IMR-90 (cell line): Measurements from ENCODE around the gene ZNRD2. TPM values are rescaled to one million over a fixed set of nuclear protein-coding genes. Genes with fewer than 3 reads are reported as not detected.

Source experiments
- ATAC-seq: fragments of 200-7000 bp; cut with Tn5 transposase; 2 replicates; pipeline ENCODE4 v1.9.1; 2020; ENCODE audit warnings: low read depth, mild to moderate bottlenecking, moderate library complexity
- BruUV-seq: library from RNA; stranded (reverse); fragments of 400-500 nt; replicated peaks from 2 replicates; lab custom pipeline; 2021; lab: Mats Ljungman, UMichigan
- CTCF ChIA-PET: fragments of 300-600 bp; formaldehyde crosslinking; extraction: SDS; loops from one replicate; lab custom pipeline; 2021; ENCODE audit warnings: antibody characterized with exemption; lab: Yijun Ruan, JAX
- POLR2A ChIA-PET: fragments of 300-600 bp; sonication (Branson Sonifier 250); formaldehyde crosslinking; loops from one replicate; lab custom pipeline; 2022; ENCODE audit warnings: antibody characterized with exemption; ENCODE audit not compliant: unreplicated experiment; lab: Charles Lee
- DNase-seq: peaks from one replicate; pipeline ENCODE4 v3.0.0; 2013
- H2AFZ ChIP-seq: replicated peaks from 2 replicates; pipeline ENCODE3; 2013; ENCODE audit warnings: low read length, mild to moderate bottlenecking; ENCODE audit not compliant: poor library complexity
- H2AK5ac ChIP-seq: 2 replicates; pipeline ENCODE4 v1.6.1; 2013; ENCODE audit warnings: low read depth, low read length, inconsistent platforms
- H2AK9ac ChIP-seq: replicated peaks from 2 replicates; pipeline ENCODE3; 2013; ENCODE audit warnings: mild to moderate bottlenecking, low read depth, low read length, moderate library complexity; ENCODE audit not compliant: poor library complexity
- H2BK120ac ChIP-seq: 2 replicates; pipeline ENCODE4 v1.6.1; 2013; ENCODE audit warnings: low read depth, low read length, inconsistent platforms
- H2BK15ac ChIP-seq: 3 replicates; pipeline ENCODE4 v1.6.1; 2013; ENCODE audit warnings: low read depth, low read length, inconsistent platforms
- H2BK20ac ChIP-seq: 2 replicates; pipeline ENCODE4 v1.6.1; 2013; ENCODE audit warnings: low read depth, mild to moderate bottlenecking, inconsistent platforms, low read length, moderate library complexity
- H2BK5ac ChIP-seq: 2 replicates; pipeline ENCODE4 v1.6.1; 2013; ENCODE audit warnings: mild to moderate bottlenecking, low read depth, low read length, inconsistent platforms; ENCODE audit not compliant: poor library complexity, severe bottlenecking
- H3K14ac ChIP-seq: replicated peaks from 2 replicates; pipeline ENCODE4 v1.6.1; 2013; ENCODE audit warnings: low read depth, low read length, inconsistent platforms
- H3K18ac ChIP-seq: 2 replicates; pipeline ENCODE4 v1.6.1; 2013; ENCODE audit warnings: low read depth, low read length, control low read depth
- H3K23ac ChIP-seq: 2 replicates; pipeline ENCODE4 v1.6.1; 2013; ENCODE audit warnings: low read depth, low read length, inconsistent platforms
- H3K27ac ChIP-seq: 2 replicates; pipeline ENCODE4 v1.5.1; 2013; ENCODE audit warnings: mild to moderate bottlenecking, control low read depth, low read length; ENCODE audit not compliant: insufficient read depth
- H3K27me3 ChIP-seq: 2 replicates; pipeline ENCODE4 v1.6.1; 2013; ENCODE audit warnings: low read length; ENCODE audit not compliant: control insufficient read depth, insufficient read depth
- H3K36me3 ChIP-seq: 2 replicates; pipeline ENCODE4 v1.6.1; 2013; ENCODE audit warnings: low read length, mixed read lengths; ENCODE audit not compliant: control insufficient read depth, insufficient read depth
- H3K4ac ChIP-seq: 2 replicates; pipeline ENCODE4 v1.6.1; 2013; ENCODE audit warnings: low read depth, low read length, inconsistent platforms
- H3K4me1 ChIP-seq: 2 replicates; pipeline ENCODE4 v1.6.1; 2013; ENCODE audit warnings: low read length, mixed read lengths; ENCODE audit not compliant: control insufficient read depth, insufficient read depth
- H3K4me2 ChIP-seq: 2 replicates; pipeline ENCODE4 v1.6.1; 2013; ENCODE audit warnings: low read depth, mild to moderate bottlenecking, control low read depth, low read length, moderate library complexity
- H3K4me3 ChIP-seq: 2 replicates; pipeline ENCODE4 v1.5.1; 2013; ENCODE audit warnings: low read depth, mild to moderate bottlenecking, control low read depth, low read length, moderate library complexity; ENCODE audit not compliant: insufficient read depth
- H3K56ac ChIP-seq: 2 replicates; pipeline ENCODE4 v1.6.1; 2013; ENCODE audit warnings: low read length, inconsistent platforms; ENCODE audit not compliant: insufficient read depth; ENCODE audit errors: extremely low read depth
- H3K79me1 ChIP-seq, 2 experiments: 2 replicates each; pipeline ENCODE4 v1.6.1; 2013; ENCODE audit warnings: low read length in 2 of 2, inconsistent platforms in 1 of 2, low read depth in 1 of 2
- H3K9ac ChIP-seq: 2 replicates; pipeline ENCODE4 v1.6.1; 2013; ENCODE audit warnings: low read depth, low read length, control low read depth
- H3K9me1 ChIP-seq: 2 replicates; pipeline ENCODE4 v1.6.1; 2013; ENCODE audit warnings: low read length, inconsistent platforms; ENCODE audit not compliant: insufficient read depth
- H3K9me3 ChIP-seq: 2 replicates; pipeline ENCODE4 v1.6.1; 2013; ENCODE audit warnings: low read length; ENCODE audit not compliant: control insufficient read depth, insufficient read depth
- H4K20me1 ChIP-seq: 2 replicates; pipeline ENCODE4 v1.6.1; 2013; ENCODE audit warnings: low read length, inconsistent platforms; ENCODE audit not compliant: insufficient read depth
- H4K5ac ChIP-seq: 2 replicates; pipeline ENCODE4 v1.6.1; 2013; ENCODE audit warnings: mild to moderate bottlenecking, low read depth, low read length, control low read depth
- H4K8ac ChIP-seq, 2 experiments: 2 replicates each; pipeline ENCODE4 v1.6.1; 2013; ENCODE audit warnings: low read depth in 2 of 2, low read length in 2 of 2, control low read depth in 1 of 2, inconsistent platforms in 1 of 2
- H4K91ac ChIP-seq: 2 replicates; pipeline ENCODE4 v1.6.1; 2013; ENCODE audit warnings: low read depth, low read length, inconsistent platforms; ENCODE audit not compliant: insufficient read depth
- BHLHE40 ChIP-seq: fragments of 150-350 bp; IDR thresholded peaks from 2 replicates; pipeline ENCODE4 v1.6.1; 2016; ENCODE audit warnings: mild to moderate bottlenecking, low read depth, low read length
- CEBPB ChIP-seq: IDR thresholded peaks from 2 replicates; pipeline ENCODE4 v1.6.1; 2012; ENCODE audit warnings: low read depth, low read length, improper control_type of control experiment
- CHD1 ChIP-seq: IDR thresholded peaks from 2 replicates; pipeline ENCODE4 v1.6.1; 2012; ENCODE audit warnings: low read depth, low read length, improper control_type of control experiment
- FOS ChIP-seq: fragments of 150-350 bp; IDR thresholded peaks from 2 replicates; pipeline ENCODE4 v1.6.1; 2016; ENCODE audit warnings: low read depth, low read length
- MAFK ChIP-seq: IDR thresholded peaks from 2 replicates; pipeline ENCODE4 v1.6.1; 2012; ENCODE audit warnings: low read depth, low read length, improper control_type of control experiment
- MAZ ChIP-seq: IDR thresholded peaks from 2 replicates; pipeline ENCODE4 v1.6.1; 2012; ENCODE audit warnings: low read depth, mild to moderate bottlenecking, low read length, improper control_type of control experiment, moderate library complexity, borderline replicate concordance
- MXI1 ChIP-seq: IDR thresholded peaks from 2 replicates; pipeline ENCODE4 v1.6.1; 2012; ENCODE audit warnings: low read depth, mild to moderate bottlenecking, low read length, moderate library complexity, borderline replicate concordance
- NFE2L2 ChIP-seq: fragments of 150-350 bp; IDR thresholded peaks from 2 replicates; pipeline ENCODE4 v1.6.1; 2016; ENCODE audit warnings: low read depth, mild to moderate bottlenecking, low read length
- POLR2A ChIP-seq: IDR thresholded peaks from 2 replicates; pipeline ENCODE4 v1.6.1; 2012; ENCODE audit warnings: mild to moderate bottlenecking, low read depth, low read length
- RAD21 ChIP-seq: IDR thresholded peaks from 2 replicates; pipeline ENCODE4 v1.6.1; 2012; ENCODE audit warnings: low read length, improper control_type of control experiment
- RCOR1 ChIP-seq: IDR thresholded peaks from 2 replicates; pipeline ENCODE4 v1.6.1; 2012; ENCODE audit warnings: mild to moderate bottlenecking, low read length, improper control_type of control experiment; ENCODE audit not compliant: insufficient replicate concordance
- RFX5 ChIP-seq: IDR thresholded peaks from 2 replicates; pipeline ENCODE4 v1.8.0; 2012; ENCODE audit warnings: low read depth, mild to moderate bottlenecking, low read length, moderate library complexity
- SMC3 ChIP-seq: fragments of 150-350 bp; IDR thresholded peaks from 2 replicates; pipeline ENCODE4 v1.6.1; 2016; ENCODE audit warnings: low read depth, mild to moderate bottlenecking, antibody characterized with exemption, low read length, moderate library complexity
- WGBS, 2 experiments: methylation state at CpG; one replicate each; pipeline versions ENCODE4 v1.1.5 to v1.1.7; 2013; ENCODE audit warnings: missing lambda C conversion rate in 2 of 2; ENCODE audit not compliant: insufficient read length in 1 of 2; ENCODE audit errors: extremely low coverage in 2 of 2; 5-methylcytosine and 5-hydroxymethylcytosine counted together
- dilution Hi-C: fragments of 300-500 bp; cut with HindIII; formaldehyde crosslinking; loops from one replicate; pipeline ENCODE4 v1.14.3; 2018; ENCODE audit warnings: low sequenced_read_pairs; ENCODE audit not compliant: unreplicated experiment
- in situ Hi-C: fragments of 300-500 bp; cut with MboI; formaldehyde crosslinking; loops from 3 replicates; pipeline ENCODE4 v1.14.3; 2019; ENCODE audit warnings: low sequenced_read_pairs, inconsistent platforms, mixed read lengths
- intact Hi-C: fragments of 100-400 bp; cut with micrococcal nuclease; formaldehyde crosslinking; loops from 2 replicates; pipeline ENCODE4 v1.10.0; 2022
- polyA plus RNA-seq, 3 experiments: library from polyadenylated mRNA; depleted of rRNA; stranded (reverse); fragments of >200 nt; gene quantifications; 2 replicates each; pipeline ENCODE4 v1.2.3, GENCODE V29; 2012; ENCODE audit warnings: low replicate concordance in 1 of 3
- total RNA-seq: library from RNA; depleted of rRNA; stranded (reverse); fragments of >200 nt; gene quantifications from 2 replicates; pipeline ENCODE4 v1.2.3, GENCODE V29; 2012
- TF ChIP-seq, protein P1 (sequence below): fragments of 150-350 bp; IDR thresholded peaks from 2 replicates; pipeline ENCODE4 v1.6.1; 2016; ENCODE audit warnings: low read depth, mild to moderate bottlenecking, low read length, moderate library complexity, borderline replicate concordance
- TF ChIP-seq, protein P2 (sequence below): conservative IDR thresholded peaks from 2 replicates; pipeline ENCODE4 v1.5.1; 2012; ENCODE audit warnings: mild to moderate bottlenecking, low read depth, low read length, improper control_type of control experiment
- TF ChIP-seq, protein P3 (sequence below): fragments of 150-350 bp; IDR thresholded peaks from 2 replicates; pipeline ENCODE4 v1.6.1; 2017; ENCODE audit warnings: mild to moderate bottlenecking, antibody characterized with exemption, low read length, low read depth

The ZNRD2 gene
- total and polyA plus RNA-seq, 2 of the 4 experiments (the other 2 are of a cell fraction), result 75.6 to 90.3 TPM

DNA sequence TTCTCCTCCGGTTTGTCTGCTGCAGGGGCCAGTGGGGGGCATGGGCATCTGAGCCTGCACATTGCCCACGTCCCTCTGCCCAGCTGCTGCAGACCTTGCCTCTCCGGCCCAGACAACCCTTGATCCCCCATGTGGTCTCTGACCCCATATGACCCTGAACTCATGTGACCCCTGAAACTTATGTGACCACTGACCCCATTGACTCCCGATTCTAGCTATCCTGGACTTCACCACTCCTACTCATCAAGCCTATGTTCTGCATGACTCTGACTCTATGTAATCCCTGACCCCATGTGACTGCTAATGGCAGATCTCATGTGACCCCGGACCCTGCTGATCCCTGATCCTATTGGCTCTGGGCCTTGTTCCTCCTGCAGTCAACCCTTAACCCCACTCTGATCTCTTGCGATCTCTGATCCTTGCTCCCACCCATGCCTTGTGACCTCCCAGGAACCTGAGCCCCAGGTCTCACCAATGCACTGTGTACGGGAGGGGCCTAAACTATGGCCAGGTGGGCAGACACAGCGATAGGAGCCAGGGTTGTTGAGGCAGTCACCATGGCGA, 17.8 kb upstream of the ZNRD2 start:
- intact Hi-C loops, result no loop called here
- dilution Hi-C loops, result no loop called here
- in situ Hi-C loops, result no loop called here

More for the DNA sequence above, 17.8 kb upstream of the ZNRD2 start:
- H3K23ac ChIP-seq, result no peak overlapping the region
- ChIA-PET POLR2A (no interaction called here), CTCF (no interaction called here)
- no peak overlapping the region for H2BK120ac ChIP-seq
- H2AK5ac ChIP-seq, result no peak overlapping the region
- no peak overlapping the region for H2BK20ac ChIP-seq
- no peak overlapping the region for H4K8ac ChIP-seq
- no peak overlapping the region for H3K14ac ChIP-seq
- H2AFZ ChIP-seq, result no peak overlapping the region
- H2AK9ac ChIP-seq, result no peak overlapping the region
- BruUV-seq, result no TSS peak
- no peaks in the 10 kb centered on the region for H3K27me3 ChIP-seq
- no peak overlapping the region for H3K4me3 ChIP-seq
- no peak overlapping the region for H2BK5ac ChIP-seq
- WGBS, 2 experiments, result 92% methylated on average over 5 of the region's 9 CpGs; no CpG with 5 or more reads in 1 of the 2 experiments
- peaks cover 32% of the 10 kb centered on the region for H3K36me3 ChIP-seq
- no peak for TF ChIP-seq MXI1
- TF ChIP-seq FOS, result no peak
- no peak for TF ChIP-seq POLR2A
- TF ChIP-seq BHLHE40, result no peak
- TF ChIP-seq, protein P1, sequence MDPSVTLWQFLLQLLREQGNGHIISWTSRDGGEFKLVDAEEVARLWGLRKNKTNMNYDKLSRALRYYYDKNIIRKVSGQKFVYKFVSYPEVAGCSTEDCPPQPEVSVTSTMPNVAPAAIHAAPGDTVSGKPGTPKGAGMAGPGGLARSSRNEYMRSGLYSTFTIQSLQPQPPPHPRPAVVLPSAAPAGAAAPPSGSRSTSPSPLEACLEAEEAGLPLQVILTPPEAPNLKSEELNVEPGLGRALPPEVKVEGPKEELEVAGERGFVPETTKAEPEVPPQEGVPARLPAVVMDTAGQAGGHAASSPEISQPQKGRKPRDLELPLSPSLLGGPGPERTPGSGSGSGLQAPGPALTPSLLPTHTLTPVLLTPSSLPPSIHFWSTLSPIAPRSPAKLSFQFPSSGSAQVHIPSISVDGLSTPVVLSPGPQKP, result no peak
- TF ChIP-seq RFX5, result no peak
- TF ChIP-seq, protein P2, sequence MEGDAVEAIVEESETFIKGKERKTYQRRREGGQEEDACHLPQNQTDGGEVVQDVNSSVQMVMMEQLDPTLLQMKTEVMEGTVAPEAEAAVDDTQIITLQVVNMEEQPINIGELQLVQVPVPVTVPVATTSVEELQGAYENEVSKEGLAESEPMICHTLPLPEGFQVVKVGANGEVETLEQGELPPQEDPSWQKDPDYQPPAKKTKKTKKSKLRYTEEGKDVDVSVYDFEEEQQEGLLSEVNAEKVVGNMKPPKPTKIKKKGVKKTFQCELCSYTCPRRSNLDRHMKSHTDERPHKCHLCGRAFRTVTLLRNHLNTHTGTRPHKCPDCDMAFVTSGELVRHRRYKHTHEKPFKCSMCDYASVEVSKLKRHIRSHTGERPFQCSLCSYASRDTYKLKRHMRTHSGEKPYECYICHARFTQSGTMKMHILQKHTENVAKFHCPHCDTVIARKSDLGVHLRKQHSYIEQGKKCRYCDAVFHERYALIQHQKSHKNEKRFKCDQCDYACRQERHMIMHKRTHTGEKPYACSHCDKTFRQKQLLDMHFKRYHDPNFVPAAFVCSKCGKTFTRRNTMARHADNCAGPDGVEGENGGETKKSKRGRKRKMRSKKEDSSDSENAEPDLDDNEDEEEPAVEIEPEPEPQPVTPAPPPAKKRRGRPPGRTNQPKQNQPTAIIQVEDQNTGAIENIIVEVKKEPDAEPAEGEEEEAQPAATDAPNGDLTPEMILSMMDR, result no peak
- no peak for TF ChIP-seq NFE2L2
- no peak for TF ChIP-seq SMC3
- no peak for TF ChIP-seq MAZ
- no peak for TF ChIP-seq RCOR1
- TF ChIP-seq RAD21, result no peak
- TF ChIP-seq CHD1, result no peak
- no peak for TF ChIP-seq MAFK
- TF ChIP-seq, protein P3, sequence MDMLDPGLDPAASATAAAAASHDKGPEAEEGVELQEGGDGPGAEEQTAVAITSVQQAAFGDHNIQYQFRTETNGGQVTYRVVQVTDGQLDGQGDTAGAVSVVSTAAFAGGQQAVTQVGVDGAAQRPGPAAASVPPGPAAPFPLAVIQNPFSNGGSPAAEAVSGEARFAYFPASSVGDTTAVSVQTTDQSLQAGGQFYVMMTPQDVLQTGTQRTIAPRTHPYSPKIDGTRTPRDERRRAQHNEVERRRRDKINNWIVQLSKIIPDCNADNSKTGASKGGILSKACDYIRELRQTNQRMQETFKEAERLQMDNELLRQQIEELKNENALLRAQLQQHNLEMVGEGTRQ, result no peak
- TF ChIP-seq CEBPB, result no peak
- ATAC-seq, result no peak
- no peak overlapping the region for H3K4ac ChIP-seq
- H3K56ac ChIP-seq, result no peak overlapping the region
- no peak overlapping the region for H4K5ac ChIP-seq
- H3K9ac ChIP-seq, result no peak overlapping the region
- H3K18ac ChIP-seq, result no peak overlapping the region
- no peak overlapping the region for H3K27ac ChIP-seq
- peaks cover 16 to 42% of the 10 kb centered on the region in 2 experiments for H3K79me1 ChIP-seq
- no peak overlapping the region for H4K91ac ChIP-seq
- H3K4me1 ChIP-seq, result peaks cover 20% of the 10 kb centered on the region
- peaks cover 11% of the 10 kb centered on the region for H3K9me1 ChIP-seq
- H4K20me1 ChIP-seq, result peaks cover 19% of the 10 kb centered on the region
- H2BK15ac ChIP-seq, result no peak overlapping the region
- no peak for DNase-seq
- no peaks in the 10 kb centered on the region for H3K9me3 ChIP-seq
- no peak overlapping the region for H3K4me2 ChIP-seq
